ENCODE measurements around the gene PIEZO2. TPM values are rescaled to one million over a fixed set of nuclear protein-coding genes. Genes with fewer than 3 reads are reported as not detected.

The PIEZO2 gene
- total RNA-seq, 3 donors from 2014 or later, result 1.9 to 26.2 (median 11.4) TPM

DNA sequence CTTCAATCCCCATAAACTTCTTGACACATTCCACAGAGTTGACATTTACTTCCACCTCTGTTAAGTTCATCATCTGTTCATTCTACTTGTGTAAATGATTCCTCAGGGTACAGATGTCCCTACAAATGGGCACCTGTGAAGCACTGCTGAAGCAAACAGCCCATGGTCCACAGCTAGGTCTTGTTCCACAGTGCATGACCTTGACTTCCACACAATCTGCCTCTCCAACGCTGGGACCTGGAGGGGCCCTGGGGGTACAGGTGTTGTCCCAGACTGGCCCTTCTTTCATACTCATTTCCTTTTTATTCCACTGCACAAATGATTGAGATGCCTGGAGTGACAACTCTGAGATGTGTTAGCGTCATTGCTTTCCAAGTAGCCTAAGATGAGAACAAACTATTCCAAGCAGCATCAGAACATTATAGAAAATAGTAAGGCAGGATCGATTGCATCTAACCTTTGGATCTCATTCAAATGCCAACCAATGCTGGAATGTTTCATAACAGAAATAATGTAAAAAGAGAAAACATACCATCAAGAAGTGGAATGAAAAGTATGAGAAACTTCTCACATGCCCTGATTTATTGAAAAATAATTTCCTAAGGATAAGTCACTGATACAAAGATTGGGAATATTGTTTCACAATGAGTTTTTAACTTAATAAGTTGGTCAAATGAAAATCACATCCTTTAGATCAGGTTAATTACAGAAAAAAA, 31.2 kb downstream of the PIEZO2 start:
- no peak for DNase-seq (ENCODE audit: low spot score in 2 of 2)
- TF ChIP-seq POLR2AphosphoS5 (IDR thresholded peaks at IDR 0.05) (no peak), POLR2A (IDR thresholded peaks at IDR 0.05) (no peak)
- TF ChIP-seq, protein P1, sequence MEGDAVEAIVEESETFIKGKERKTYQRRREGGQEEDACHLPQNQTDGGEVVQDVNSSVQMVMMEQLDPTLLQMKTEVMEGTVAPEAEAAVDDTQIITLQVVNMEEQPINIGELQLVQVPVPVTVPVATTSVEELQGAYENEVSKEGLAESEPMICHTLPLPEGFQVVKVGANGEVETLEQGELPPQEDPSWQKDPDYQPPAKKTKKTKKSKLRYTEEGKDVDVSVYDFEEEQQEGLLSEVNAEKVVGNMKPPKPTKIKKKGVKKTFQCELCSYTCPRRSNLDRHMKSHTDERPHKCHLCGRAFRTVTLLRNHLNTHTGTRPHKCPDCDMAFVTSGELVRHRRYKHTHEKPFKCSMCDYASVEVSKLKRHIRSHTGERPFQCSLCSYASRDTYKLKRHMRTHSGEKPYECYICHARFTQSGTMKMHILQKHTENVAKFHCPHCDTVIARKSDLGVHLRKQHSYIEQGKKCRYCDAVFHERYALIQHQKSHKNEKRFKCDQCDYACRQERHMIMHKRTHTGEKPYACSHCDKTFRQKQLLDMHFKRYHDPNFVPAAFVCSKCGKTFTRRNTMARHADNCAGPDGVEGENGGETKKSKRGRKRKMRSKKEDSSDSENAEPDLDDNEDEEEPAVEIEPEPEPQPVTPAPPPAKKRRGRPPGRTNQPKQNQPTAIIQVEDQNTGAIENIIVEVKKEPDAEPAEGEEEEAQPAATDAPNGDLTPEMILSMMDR (IDR thresholded peaks at IDR 0.05), result no peak
- peaks cover 0 to 4% of the 10 kb centered on the region in 2 donors for H3K4me1 ChIP-seq
- intact Hi-C loops (cut with DNase I; ENCODE audit: low total_unique reads), result no loop called here
- H3K9me3 ChIP-seq, result no peaks in the 10 kb centered on the region
- no peak overlapping the region for H3K27ac ChIP-seq
- no peak overlapping the region for H3K4me3 ChIP-seq
- no peaks in the 10 kb centered on the region for H3K27me3 ChIP-seq
- H3K36me3 ChIP-seq, result no peaks in the 10 kb centered on the region

DNA sequence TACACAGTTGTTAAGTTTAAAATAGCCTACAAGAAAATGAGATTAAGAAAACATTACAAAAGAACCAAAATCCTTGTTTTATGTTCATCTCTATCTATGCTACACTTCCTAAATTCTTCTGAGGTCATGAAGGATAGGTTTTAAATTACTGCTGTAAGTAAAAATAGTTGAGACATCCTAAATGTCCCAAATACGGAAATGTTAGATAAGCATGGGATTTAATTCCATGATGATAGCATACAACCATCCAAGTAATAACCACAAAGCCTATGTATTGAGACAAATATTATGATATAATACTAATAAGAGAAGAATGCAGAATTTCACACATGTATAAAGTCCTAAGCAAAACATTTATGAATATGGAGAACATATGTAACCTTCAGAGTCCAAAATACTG, 34.1 kb downstream of the PIEZO2 start:
- no peak for DNase-seq (ENCODE audit: low spot score in 2 of 2)
- Histone ChIP-seq H3K27me3 (no peaks in the 10 kb centered on the region), H3K4me1 (peaks cover 0 to 4% of the 10 kb centered on the region in 2 donors), H3K9me3 (no peaks in the 10 kb centered on the region), H3K36me3 (no peaks in the 10 kb centered on the region), H3K4me3 (no peak overlapping the region), H3K27ac (no peak overlapping the region)
- intact Hi-C loops (cut with DNase I; ENCODE audit: low total_unique reads), result no loop called here
- TF ChIP-seq, protein P1 (IDR thresholded peaks at IDR 0.05), result no peak
- TF ChIP-seq POLR2A (IDR thresholded peaks at IDR 0.05) (no peak), POLR2AphosphoS5 (IDR thresholded peaks at IDR 0.05) (no peak)

DNA sequence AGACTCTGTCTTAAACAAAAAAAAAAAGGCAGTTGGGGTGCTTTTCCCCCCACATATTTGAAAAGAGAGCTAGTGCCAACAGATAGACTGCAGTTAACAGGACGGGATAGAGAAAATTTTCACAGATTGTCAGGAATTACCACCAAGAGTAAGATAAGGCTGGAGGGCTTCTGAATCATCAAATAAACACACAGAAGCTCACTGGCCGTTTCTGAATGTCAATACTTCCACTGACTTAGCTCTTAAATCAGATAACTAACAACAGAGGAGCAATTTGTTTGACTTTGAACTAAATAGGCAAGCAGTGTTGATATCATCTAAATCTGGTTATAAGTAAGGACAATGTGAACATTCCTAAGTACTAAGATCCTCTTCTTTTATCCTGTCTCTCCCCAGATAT, 34.7 kb downstream of the PIEZO2 start:
- Histone ChIP-seq H3K36me3 (no peaks in the 10 kb centered on the region), H3K9me3 (no peaks in the 10 kb centered on the region), H3K4me3 (no peak overlapping the region), H3K27ac (no peak overlapping the region), H3K4me1 (no peaks in the 10 kb centered on the region), H3K27me3 (no peaks in the 10 kb centered on the region)
- DNase-seq (ENCODE audit: low spot score in 2 of 2), result no peak
- TF ChIP-seq, protein P1 (IDR thresholded peaks at IDR 0.05), result no peak
- intact Hi-C loops (cut with DNase I; ENCODE audit: low total_unique reads), result no loop called here

DNA sequence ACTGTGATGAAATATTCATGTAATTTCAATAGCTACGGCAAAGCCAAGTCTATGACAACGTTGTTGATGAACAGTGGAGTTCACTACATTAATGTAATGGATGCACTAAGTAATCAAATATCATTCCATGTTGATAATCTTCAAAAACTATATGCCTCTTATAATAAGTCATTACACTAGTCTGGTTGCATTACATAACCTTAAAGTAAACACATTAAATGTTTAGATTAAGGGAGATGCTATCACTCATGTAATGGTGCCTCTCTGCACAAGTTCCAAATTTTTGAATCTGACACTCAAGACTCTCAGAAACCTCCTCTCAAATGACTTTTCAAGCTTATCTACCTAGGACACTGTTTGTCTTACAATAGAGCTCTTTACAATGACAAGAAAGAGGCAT, 35.4 kb downstream of the PIEZO2 start:
- no peak overlapping the region for H3K4me3 ChIP-seq
- intact Hi-C loops (cut with DNase I; ENCODE audit: low total_unique reads), result no loop called here
- TF ChIP-seq POLR2AphosphoS5 (IDR thresholded peaks at IDR 0.05) (no peak), POLR2A (IDR thresholded peaks at IDR 0.05) (no peak)
- TF ChIP-seq, protein P1 (IDR thresholded peaks at IDR 0.05), result no peak

DNA sequence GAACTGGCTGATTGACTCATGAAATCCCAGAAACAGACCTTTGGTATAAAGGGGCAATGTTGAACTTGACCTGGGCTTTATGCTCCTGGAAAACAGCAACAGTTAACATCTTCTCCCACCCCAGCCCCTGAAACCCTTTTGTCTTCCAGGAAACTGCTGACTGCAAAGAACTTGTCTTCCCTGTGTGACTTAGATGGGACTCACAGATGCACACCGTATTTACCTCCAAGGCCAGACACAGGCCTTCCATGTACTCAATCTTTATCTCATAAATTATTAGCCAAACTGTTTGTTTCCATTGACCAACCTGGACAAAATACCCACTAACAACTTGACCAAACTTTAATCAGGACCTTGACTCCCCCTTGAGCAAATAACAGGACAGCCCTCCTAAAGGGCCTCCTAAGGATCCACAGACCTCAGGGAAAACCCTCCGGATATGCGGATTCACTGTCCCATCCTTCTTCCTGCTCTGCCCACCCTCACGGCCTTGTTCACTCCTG, 36.3 kb downstream of the PIEZO2 start:
- H3K27me3 ChIP-seq, result no peaks in the 10 kb centered on the region
- TF ChIP-seq, protein P1 (IDR thresholded peaks at IDR 0.05), result no peak
- TF ChIP-seq POLR2AphosphoS5 (IDR thresholded peaks at IDR 0.05) (no peak), POLR2A (IDR thresholded peaks at IDR 0.05) (no peak)
- H3K4me1 ChIP-seq, result no peaks in the 10 kb centered on the region
- no peak overlapping the region for H3K27ac ChIP-seq
- DNase-seq (ENCODE audit: low spot score in 2 of 2), result no peak
- intact Hi-C loops (cut with DNase I; ENCODE audit: low total_unique reads), result no loop called here
- H3K9me3 ChIP-seq, result no peaks in the 10 kb centered on the region
- H3K36me3 ChIP-seq, result no peaks in the 10 kb centered on the region
- H3K4me3 ChIP-seq, result no peak overlapping the region

More for the DNA sequence above, 35.4 kb downstream of the PIEZO2 start:
- H3K27ac ChIP-seq, result no peak overlapping the region
- H3K9me3 ChIP-seq, result no peaks in the 10 kb centered on the region
- H3K36me3 ChIP-seq, result no peaks in the 10 kb centered on the region
- no peak for DNase-seq (ENCODE audit: low spot score in 2 of 2)
- H3K27me3 ChIP-seq, result no peaks in the 10 kb centered on the region
- no peaks in the 10 kb centered on the region for H3K4me1 ChIP-seq

Data from breast epithelium (tissue), 4 donors.